NCI-H2227 (cell line): ENCODE measurements around the gene PLA2G5.

Experiments used
- DNase-seq: peaks from one replicate; lab custom pipeline; 2025; ENCODE audit not compliant: unreplicated experiment; lab: John Stamatoyannopoulos, UW

Gene PLA2G5

GRCh38 chr1:20063861-20064292, 6.1 kb upstream of the PLA2G5 start:
- no peak for DNase-seq

DNA sequence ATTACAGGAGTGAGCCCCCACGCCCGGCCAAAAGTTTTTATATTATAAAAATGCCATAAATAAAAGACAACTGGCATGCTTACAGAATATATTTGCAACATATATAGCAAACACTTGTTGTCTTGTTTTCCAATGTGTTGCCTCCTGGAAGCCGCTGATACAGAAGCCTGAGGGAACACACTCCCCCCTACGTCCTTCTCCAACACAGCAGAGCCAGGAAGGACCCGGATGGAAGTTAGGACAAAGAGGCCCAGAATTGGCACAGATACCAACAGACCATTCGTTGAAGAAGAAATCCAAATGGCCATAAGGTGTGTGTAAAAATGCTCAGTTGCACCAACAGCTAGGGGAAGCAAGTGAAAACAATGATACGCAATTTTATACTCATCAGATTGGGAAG, 1.3 kb upstream of the PLA2G5 start:
- DNase-seq = no peak

GRCh38 chr1:20070357-20070756, 363 bp downstream of the PLA2G5 start:
- DNase-seq = no peak

- no peak for DNase-seq
Observed at GRCh38 chr1:20071416-20071815, 1.4 kb downstream of the PLA2G5 start.

- no peak for DNase-seq
Observed at GRCh38 chr1:20072771-20073170, 2.8 kb downstream of the PLA2G5 start.

DNA sequence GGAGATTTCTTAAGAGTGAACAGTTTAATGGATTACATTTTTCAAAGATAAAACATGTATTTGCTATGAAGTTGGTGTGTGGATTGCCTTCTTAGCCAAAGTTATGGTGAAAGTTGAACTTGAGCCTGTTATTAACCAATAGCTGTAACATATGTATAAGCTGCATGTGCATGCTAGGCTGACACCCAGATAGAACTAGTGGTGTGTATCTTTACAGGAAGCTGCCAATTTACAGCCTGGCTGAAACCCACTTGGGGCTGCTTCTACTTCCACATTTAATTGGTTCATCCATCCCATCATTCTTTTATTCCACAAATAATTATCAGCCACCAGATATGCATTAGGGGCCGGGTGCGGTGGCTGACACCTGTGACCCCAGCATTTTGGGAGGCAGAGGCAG, 3.3 kb downstream of the PLA2G5 start:
- DNase-seq = no peak

DNA sequence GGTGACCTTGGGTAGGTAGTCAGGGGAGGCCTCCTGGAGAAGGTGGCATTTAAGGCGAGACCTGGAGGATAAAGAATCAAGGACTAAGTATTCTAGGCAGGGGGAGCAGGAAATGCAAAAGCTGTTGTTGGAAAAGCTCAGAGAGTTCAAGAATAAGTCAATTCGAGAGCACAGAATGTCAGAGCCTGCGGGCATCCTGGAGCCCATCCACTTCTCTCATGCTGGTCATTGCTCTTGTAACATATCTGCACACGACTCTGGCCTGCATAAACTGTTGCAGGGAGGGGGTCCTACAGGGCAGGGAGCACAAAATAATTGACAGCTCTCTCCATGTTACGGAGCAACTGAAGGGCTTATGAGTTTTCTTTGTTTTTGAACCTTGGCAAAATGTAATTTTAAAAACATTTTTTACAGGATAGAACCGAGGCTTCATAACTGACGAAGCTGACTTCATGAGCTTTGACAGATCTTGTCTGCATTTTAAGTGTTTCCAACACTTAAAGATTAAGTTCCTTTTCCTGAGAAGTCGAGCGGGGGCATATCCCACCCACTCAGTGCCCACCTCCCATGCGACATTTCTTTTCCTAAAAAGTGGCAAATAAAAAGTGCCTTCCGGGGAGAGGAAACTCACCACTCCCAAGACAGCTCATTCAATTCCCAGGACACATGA, 4.2 kb downstream of the PLA2G5 start:
- no peak for DNase-seq

GRCh38 chr1:20074725-20075171, 4.8 kb downstream of the PLA2G5 start:
- DNase-seq = no peak

GRCh38 chr1:20075345-20075744, 5.4 kb downstream of the PLA2G5 start:
- no peak for DNase-seq

- no peak for DNase-seq
Observed at GRCh38 chr1:20076223-20076622, 6.2 kb downstream of the PLA2G5 start.

- DNase-seq = no peak
Observed at GRCh38 chr1:20076710-20077461, 6.9 kb downstream of the PLA2G5 start.

- DNase-seq = no peak
Observed at GRCh38 chr1:20078171-20078651, 8.2 kb downstream of the PLA2G5 start.

DNA sequence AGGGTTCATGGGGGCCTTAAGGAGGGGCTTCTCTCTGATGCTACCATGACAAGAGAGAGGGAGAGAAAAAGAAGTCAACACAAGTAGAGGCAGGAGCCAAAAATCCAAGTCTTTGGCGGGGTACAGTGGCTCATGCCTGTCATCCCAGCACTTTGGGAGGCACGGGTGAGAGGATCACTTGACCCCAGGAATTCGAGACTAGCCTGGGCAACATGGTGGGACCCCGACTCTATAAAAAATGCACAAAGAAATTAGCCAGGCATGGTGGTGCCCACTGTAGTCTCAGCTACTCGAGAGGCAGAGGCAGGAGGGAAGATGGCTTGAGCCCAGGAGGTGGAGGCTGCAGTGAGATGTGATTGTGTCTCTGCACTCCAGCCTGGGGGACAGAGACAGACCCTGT, 8.7 kb downstream of the PLA2G5 start:
- DNase-seq = no peak

DNA sequence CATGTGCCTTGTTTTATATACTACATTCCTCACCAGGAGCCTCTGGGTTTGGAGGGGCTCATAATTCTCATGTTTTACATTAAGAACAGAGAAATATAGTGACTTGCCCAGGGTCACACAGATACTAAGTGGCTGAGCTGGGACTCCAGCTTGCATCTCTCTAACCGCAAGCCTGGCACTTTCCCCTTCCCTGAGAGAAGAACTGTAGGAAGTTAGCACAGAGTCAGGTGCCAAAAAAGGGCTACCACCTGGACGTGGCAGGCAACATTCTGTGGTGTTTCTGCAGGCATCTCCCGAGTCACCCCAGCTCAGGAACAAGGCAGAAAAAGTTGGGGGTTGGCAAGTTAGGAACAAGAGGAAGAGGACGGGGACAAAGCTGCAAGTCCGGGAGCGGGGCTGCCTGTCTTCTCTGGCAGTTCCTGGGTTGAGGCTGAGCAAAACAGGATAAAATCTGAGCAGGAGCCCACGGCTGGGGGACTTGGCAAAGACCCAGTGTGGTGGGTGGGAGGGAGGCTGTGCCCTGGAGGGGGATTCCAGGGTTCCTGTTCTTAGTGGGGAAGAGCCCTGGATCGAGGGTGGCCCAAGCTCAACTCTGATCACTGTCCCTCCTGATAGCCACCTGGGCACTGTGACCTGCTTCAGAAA, 9.8 kb downstream of the PLA2G5 start:
- DNase-seq = no peak

DNA sequence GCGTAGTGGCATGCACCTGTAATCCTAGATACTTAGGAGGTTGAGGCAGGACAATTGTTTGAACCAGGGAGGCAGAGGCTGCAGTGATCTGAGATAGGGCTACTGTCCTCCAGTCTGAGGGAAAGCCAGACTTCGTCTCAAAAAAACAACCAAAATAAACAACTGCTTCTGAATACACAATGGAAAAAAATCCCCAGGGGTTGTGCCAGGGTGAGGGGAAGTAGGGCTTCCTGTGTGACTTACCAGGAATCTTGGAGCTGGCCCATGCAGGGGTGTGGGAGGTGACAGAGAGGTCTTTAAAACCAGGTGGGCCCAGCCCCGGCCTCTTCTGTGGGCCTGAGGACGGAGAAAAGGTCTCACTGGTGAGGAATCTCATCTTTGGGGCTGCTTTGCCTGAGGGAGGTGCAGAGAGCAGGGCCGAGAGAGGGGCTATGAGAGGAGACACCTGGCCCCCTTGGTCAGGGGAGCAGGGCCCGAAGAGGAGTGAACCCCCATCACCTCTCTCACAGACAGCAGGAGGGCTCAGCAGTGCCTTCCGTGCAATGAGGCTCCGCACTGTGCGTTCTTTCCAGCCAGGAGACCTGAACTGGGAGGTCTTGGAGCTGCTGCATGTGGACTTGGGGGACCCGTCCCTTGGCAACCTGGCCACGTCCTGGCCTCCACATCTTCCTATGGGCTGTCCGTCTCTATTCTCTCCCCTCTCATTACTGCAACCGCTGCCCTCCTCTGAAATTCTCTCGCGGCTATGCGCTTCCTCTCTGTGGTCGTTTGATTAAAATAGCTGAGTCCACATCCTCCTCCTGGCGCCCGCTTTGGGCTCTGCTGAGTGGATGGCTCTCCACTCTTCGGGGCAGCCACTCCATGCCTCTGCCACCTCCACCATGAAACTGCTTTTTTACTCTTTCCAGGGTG, 10.7 kb downstream of the PLA2G5 start:
- DNase-seq = no peak

- no peak for DNase-seq
Observed at GRCh38 chr1:20081353-20081810, 11.4 kb downstream of the PLA2G5 start.

GRCh38 chr1:20082772-20083171, 12.8 kb downstream of the PLA2G5 start:
- DNase-seq = no peak

GRCh38 chr1:20083178-20083944, 13.4 kb downstream of the PLA2G5 start:
- DNase-seq = no peak

GRCh38 chr1:20086800-20087199, 16.8 kb downstream of the PLA2G5 start:
- DNase-seq = no peak

GRCh38 chr1:20087668-20088067, 17.7 kb downstream of the PLA2G5 start:
- no peak for DNase-seq
